Heart right ventricle (tissue), 16 donors: ENCODE data around the gene F2. TPM values are rescaled to one million over a fixed set of nuclear protein-coding genes. Genes with fewer than 3 reads are reported as not detected.
"Not testable (repeated sequence)": the region's sequence is repeated elsewhere in the genome, so short reads cannot be mapped to it uniquely, and the experiment has no call there.

ENCODE experiments used
- ATAC-seq, 8 donors: fragments of 200-7000 bp; cut with Tn5 transposase; one replicate each; pipeline ENCODE4 v1.9.1; 2020; ENCODE audit warnings: mild to moderate bottlenecking in 8 of 8, moderate library complexity in 8 of 8, moderate number of reproducible peaks in 1 of 8
- DNase-seq, 2 donors: peaks; one replicate each; pipeline ENCODE4 v3.0.0-alpha.2; 2020
- H3K27ac ChIP-seq, 10 donors: fragments of 200-600 bp; sonication (generic) in 2 of 10; one replicate each; pipeline versions ENCODE4 v1.5.0 to v1.8.0; 2020 to 2022; ENCODE audit warnings: mild to moderate bottlenecking in 3 of 10
- H3K27me3 ChIP-seq, 7 donors: fragments of 200-600 bp; one replicate each; pipeline ENCODE4 v1.8.0; 2021 to 2022; ENCODE audit warnings: mild to moderate bottlenecking in 2 of 7
- H3K36me3 ChIP-seq, 9 donors: fragments of 200-600 bp; sonication (generic) in 1 of 9; one replicate each; pipeline versions ENCODE4 v1.5.0 to v1.8.0; 2020 to 2022; ENCODE audit warnings: mild to moderate bottlenecking in 2 of 9
- H3K4me1 ChIP-seq, 9 donors: fragments of 200-600 bp; sonication (generic) in 1 of 9; one replicate each; pipeline versions ENCODE4 v1.5.0 to v1.8.0; 2020 to 2022; ENCODE audit warnings: mild to moderate bottlenecking in 4 of 9
- H3K4me3 ChIP-seq, 10 donors: fragments of 200-600 bp; sonication (generic) in 2 of 10; one replicate each; pipeline versions ENCODE4 v1.5.0 to v1.8.0; 2020 to 2022; ENCODE audit warnings: mild to moderate bottlenecking in 7 of 10, moderate library complexity in 2 of 10
- H3K9me3 ChIP-seq, 11 donors: fragments of 200-600 bp in 10 of 11; sonication (generic) in 2 of 11; one replicate each; pipeline versions ENCODE4 v1.5.0 to v1.8.0; 2013 to 2022; ENCODE audit warnings: mild to moderate bottlenecking in 2 of 11, control low read depth in 1 of 11, moderate library complexity in 1 of 11
- CTCF ChIP-seq, 9 donors: fragments of 200-600 bp; sonication (generic) in 2 of 9; IDR thresholded peaks; one replicate each; pipeline versions ENCODE4 v1.5.0 to v1.8.0; 2021 to 2022; ENCODE audit warnings: antibody characterized with exemption in 9 of 9, mild to moderate bottlenecking in 5 of 9, moderate library complexity in 1 of 9
- WGBS, 2 donors: extraction: QIAGEN DNeasy Blood & Tissue Kit; methylation state at CpG; one replicate each; pipeline ENCODE4 v1.1.7; 2013; ENCODE audit warnings: inconsistent platforms in 1 of 2; 5-methylcytosine and 5-hydroxymethylcytosine counted together
- intact Hi-C, 10 donors: fragments of 100-400 bp; cut with DNase I; formaldehyde crosslinking; loops; one replicate each; pipeline versions ENCODE4 v1.11.1 to v1.14.2; 2022
- polyA plus RNA-seq, 2 donors: library from polyadenylated mRNA; stranded (reverse); fragments of 200-250 nt; gene quantifications; one replicate each; pipeline ENCODE4 v1.2.3, GENCODE V29; 2013
- total RNA-seq, 10 donors: library from RNA; stranded (reverse); fragmentation: NEBNext Ultra II Directional in 3 of 10; extraction: Animal tissue kit (Norgen Biotek cat#: 25700) in 3 of 10; gene quantifications; one replicate each; pipeline versions ENCODE4 v1.2.1 to v1.2.4, GENCODE V29; 2021 to 2023
- donor health status: Arrhythmogenic right ventricular cardiomyopathy.
- donor health status: ischemic (EF 13 %, LVEDD 7.1; RV severe dilation, severe dysfunction).
- donor health status: healthy with polysubstance abuse.
- donor health status: DM: no; HTN: yes; CAD: no.
- donor health status: DM: no; HTN: no; CAD: no.
- donor health status: ischemic (EF 25% LVEDD 6.9; RV normal size, moderate dysfunction).
- donor health status: ischemic (EF 25% LVEDD 5.7; RV mildly dilated, moderate dysfunction).
- donor health status: healthy.
- donor health status: DM: yes; HTN: yes; CAD: no.
- donor health status: Ischemic cardiomyopathy.
- donor health status: ischemic (EF 35%, LVEDD 5.7; RV mildly dilated, moderate dysfunction).
- donor health status: nonischemic (EF 11% LVEDD 7.7; RV severe dilation, severe dysfunction).
- donor health status: DM: yes; HTN: yes; CAD: no.
- donor health status: PGD.
- donor health status: ischemic (EF 29% LVEDD 5.4; RV normal size, mild dysfunction).
- donor health status: nonischemic (EF 23%, LVEDD 6.1; RV moderate dilation, normal function).

F2 gene
- total and polyA plus RNA-seq, 12 donors: 0.04 to 0.31 (median 0.19) TPM; not detected in 8

DNA sequence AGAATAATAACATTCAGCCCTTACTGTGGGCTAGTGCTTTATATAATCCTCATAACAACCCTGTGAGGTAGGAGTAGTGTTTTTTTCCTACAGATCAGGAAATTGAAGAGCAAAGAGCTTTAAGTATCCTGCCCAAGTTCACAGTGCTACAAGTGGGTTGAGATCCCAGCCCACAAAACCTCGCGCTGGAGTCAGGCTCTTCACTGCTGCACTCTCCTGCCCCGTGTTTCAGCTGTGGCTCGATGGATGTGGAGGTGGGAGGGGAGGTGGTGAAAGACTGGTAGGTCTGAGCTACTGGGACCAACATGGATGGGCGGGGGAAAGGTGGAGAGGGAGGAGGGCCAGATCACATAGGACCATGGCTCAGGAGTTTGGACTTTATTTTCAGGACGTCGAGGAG, 12.1 kb upstream of the F2 start:
- Histone ChIP-seq H3K9me3 (no peaks in the 10 kb centered on the region), H3K4me3 (no peak overlapping the region), H3K27me3 (no peaks in the 10 kb centered on the region), H3K4me1 (peaks cover 4 to 34% (median 29%) of the 10 kb centered on the region in 9 donors), H3K27ac (no peak overlapping the region), H3K36me3 (peaks cover 0 to 67% (median 36%) of the 10 kb centered on the region in 9 donors)
- TF ChIP-seq CTCF (IDR thresholded peaks at IDR 0.05): no peak
- intact Hi-C loops: no loop called here
- ATAC-seq (no peak), DNase-seq (no peak)
- WGBS, 2 donors: 87 to 88% methylated on average over 7 of the region's 7 CpGs

DNA sequence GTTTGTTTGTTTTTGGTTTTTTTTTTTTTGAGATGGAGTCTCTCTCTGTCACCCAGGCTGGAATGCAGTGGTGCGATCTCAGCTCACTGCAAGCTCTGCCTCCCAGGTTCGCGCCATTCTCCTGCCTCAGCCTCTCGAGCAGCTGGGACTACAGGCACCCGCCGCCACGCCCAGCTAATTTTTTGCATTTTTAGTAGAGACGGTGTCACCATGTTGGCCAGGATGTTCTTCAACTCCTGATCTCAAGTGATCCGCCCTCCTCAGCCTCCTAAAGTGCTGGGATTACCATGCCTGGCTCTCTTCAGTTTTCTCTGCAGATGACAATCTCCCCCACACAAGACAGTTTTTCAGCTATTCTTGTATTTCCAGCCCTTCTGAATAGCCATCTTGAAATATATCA, 9.7 kb upstream of the F2 start:
- H3K27ac ChIP-seq: peak overlapping the region in 2 of 10 donors; percentile 90 to 95
- ATAC-seq: not testable (repeated sequence)
- 94% methylated on average over 9 of the region's 9 CpGs for whole genome bisulfite sequencing, 2 donors

DNA sequence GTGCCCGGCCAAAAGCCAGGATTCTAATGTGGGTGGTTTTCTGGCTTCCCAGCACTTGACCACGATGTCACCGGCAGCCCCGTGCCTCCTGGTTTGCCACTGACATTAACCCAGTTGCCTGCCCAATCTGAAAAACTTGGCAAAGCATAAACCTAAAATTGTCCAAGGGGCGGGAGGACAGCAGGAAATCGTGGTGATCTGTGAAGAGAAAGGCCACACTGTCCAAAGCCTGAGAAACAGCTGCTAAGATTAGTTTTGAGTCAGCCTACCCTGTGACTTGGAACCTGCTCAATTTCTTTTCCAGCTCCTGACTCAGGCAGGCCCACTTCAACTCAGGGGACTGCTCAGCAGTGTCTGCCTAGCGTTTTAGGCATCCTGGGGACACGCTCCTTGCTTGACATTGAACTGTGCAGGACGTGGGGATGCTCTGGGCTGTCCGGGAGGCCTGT, 8.2 kb upstream of the F2 start:
- no peaks in the 10 kb centered on the region for H3K27me3 ChIP-seq
- no peak overlapping the region for H3K4me3 ChIP-seq
- ATAC-seq (peak; percentile 92 to 98 (median 96)), DNase-seq (peak; percentile 48 to 86)
- peaks cover 6 to 37% (median 18%) of the 10 kb centered on the region in 9 donors for H3K4me1 ChIP-seq
- 27% methylated on average over 10 of the region's 10 CpGs for WGBS, 2 donors
- H3K36me3 ChIP-seq: peaks cover 0 to 28% (median 10%) of the 10 kb centered on the region in 9 donors
- H3K27ac ChIP-seq: peak overlapping the region; percentile 71 to 95 (median 90)
- no peak for TF ChIP-seq CTCF (IDR thresholded peaks at IDR 0.05)
- intact Hi-C loops: no loop called here
- no peaks in the 10 kb centered on the region for H3K9me3 ChIP-seq

More for the DNA sequence above, 9.7 kb upstream of the F2 start:
- H3K9me3 ChIP-seq, intact Hi-C loops, H3K27me3 ChIP-seq, H3K4me3 ChIP-seq, DNase-seq: not testable (repeated sequence)
- Histone ChIP-seq H3K4me1 (peaks cover 6 to 37% (median 18%) of the 10 kb centered on the region in 9 donors), H3K36me3 (peaks cover 0 to 43% (median 24%) of the 10 kb centered on the region in 9 donors)

- 32 to 45% methylated on average over 5 of the region's 5 CpGs for WGBS, 2 donors
- no peaks in the 10 kb centered on the region for H3K27me3 ChIP-seq
- H3K4me3 ChIP-seq: no peak overlapping the region
- H3K27ac ChIP-seq: peak overlapping the region; percentile 71 to 95 (median 90)
- ATAC-seq (peak in 7 of 8 donors; percentile 18 to 63 (median 44)), DNase-seq (no peak)
- no peak for TF ChIP-seq CTCF (IDR thresholded peaks at IDR 0.05)
- H3K36me3 ChIP-seq: peaks cover 0 to 24% (median 5%) of the 10 kb centered on the region in 9 donors
- H3K9me3 ChIP-seq: no peaks in the 10 kb centered on the region
- intact Hi-C loops: no loop called here
- H3K4me1 ChIP-seq: peaks cover 6 to 37% (median 18%) of the 10 kb centered on the region in 9 donors
These were observed 7.7 kb upstream of the F2 start for GRCh38 chr11:46711303-46711702.

DNA sequence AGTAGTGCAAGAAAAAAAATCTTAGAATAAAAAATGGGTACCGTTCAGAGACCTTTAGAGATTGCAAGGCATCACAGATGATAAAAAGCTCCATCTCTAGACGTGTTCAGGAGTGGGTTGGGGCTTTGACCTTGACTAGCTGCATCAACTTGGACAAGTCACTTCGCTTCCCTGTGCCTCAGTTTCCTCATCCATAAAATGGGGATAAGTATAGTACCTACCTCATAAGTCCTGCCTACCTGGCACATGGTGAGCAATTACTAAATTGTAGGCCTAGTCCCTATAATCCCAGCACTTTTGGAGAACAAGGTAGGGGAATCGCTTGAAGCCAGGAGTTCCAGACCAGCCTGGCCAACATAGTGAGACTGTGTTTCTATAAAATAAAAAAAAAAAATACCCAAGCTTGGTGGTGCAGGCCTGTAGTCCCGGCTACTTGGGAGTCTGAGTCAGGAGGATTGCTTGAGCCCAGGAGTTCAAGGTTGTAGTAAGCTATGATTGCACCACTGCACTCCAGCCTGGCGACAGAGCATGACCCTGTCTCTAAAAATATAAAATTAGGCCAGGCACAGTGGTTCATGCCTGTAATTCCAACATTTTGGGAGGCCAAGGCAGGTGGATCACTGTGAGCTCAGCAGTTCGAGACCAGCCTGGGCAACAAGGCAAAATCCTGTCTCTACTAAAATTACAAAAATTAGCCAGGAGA, 6.0 kb upstream of the F2 start:
- no peak for TF ChIP-seq CTCF (IDR thresholded peaks at IDR 0.05)
- Histone ChIP-seq H3K27me3 (no peaks in the 10 kb centered on the region), H3K36me3 (peaks cover 0 to 9% (median 0%) of the 10 kb centered on the region in 9 donors), H3K4me3 (no peak overlapping the region), H3K4me1 (peaks cover 6 to 37% (median 18%) of the 10 kb centered on the region in 9 donors), H3K9me3 (no peaks in the 10 kb centered on the region), H3K27ac (peak overlapping the region in 6 of 10 donors; percentile 14 to 95 (median 92))
- 89 to 93% methylated on average over 7 of the region's 7 CpGs for WGBS, 2 donors
- ATAC-seq: no peak
- DNase-seq: no peak
- intact Hi-C loops: no loop called here

- ATAC-seq, H3K4me1 ChIP-seq, H3K9me3 ChIP-seq, H3K36me3 ChIP-seq, H3K27ac ChIP-seq, H3K4me3 ChIP-seq, intact Hi-C loops, DNase-seq, H3K27me3 ChIP-seq: not testable (repeated sequence)
- 97 to 98% methylated on average over 2 of the region's 2 CpGs for WGBS, 2 donors
These were observed 1.2 kb upstream of the F2 start for GRCh38 chr11:46717825-46718154.
